HG03520 (cell line): ENCODE results near the gene SPRYD3.
A peak's percentile ranks its signal among the peaks of the same experiment; 100 is the strongest.

Source experiments
- ATAC-seq: cut with Tn5 transposase; IDR thresholded peaks from one replicate; pipeline ENCODE4 v1.9.1; 2021; ENCODE audit warnings: mild to moderate bottlenecking, moderate library complexity; ENCODE audit not compliant: unreplicated experiment

SPRYD3 gene

GRCh38 chr12:53063708-53064612 is 15.2 kb downstream of the SPRYD3 start:
- ATAC-seq = no peak

- ATAC-seq = no peak
Observed at GRCh38 chr12:53062977-53063707, 16.0 kb downstream of the SPRYD3 start.

DNA sequence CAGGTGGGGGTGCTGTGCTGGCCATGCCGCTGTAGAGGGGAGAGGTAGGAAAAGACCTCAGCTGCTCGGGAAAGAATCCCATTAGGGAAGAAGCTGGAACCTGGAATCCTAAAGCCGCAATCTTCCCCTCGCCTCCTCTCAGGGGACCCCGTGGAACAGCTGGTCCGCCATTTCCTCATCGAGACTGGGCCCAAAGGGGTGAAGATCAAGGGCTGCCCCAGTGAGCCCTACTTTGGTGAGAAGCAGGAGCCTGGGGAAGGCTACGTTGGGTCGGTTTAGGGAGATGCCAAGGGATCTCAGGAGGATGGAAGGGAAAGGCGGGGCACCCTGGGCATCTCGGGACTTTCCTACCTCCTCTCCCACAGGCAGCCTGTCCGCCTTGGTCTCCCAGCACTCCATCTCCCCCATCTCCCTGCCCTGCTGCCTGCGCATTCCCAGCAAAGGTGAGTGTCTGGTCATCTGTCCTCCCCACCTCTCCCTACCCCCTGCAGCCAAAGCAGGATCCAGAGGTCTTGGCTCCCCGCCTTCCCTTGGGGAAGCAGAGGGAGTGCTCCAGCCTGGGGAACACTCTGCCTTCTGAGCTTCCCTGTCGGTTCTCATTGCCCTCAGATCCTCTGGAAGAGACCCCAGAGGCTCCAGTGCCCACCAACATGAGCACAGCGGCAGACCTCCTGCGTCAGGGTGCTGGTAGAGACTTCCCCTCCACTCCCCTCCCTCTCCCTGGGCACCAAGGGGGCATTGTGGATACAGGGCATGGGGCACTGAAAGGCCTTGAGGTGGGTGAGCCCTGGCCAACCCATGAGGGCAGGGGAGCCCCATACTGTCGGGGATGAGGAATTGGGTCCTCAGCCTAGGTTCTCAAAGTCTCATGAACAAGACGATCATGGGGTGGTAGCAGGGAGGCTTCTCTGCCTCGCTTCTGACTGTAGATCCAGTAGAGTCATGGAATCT is 16.9 kb downstream of the SPRYD3 start:
- ATAC-seq = no peak

GRCh38 chr12:53061404-53062010 is 17.7 kb downstream of the SPRYD3 start:
- no peak for ATAC-seq

GRCh38 chr12:53060721-53061276 is 18.4 kb downstream of the SPRYD3 start:
- no peak for ATAC-seq

GRCh38 chr12:53060064-53060720 is 19.0 kb downstream of the SPRYD3 start:
- ATAC-seq = no peak

- ATAC-seq = no peak
Observed at GRCh38 chr12:53059434-53060063, 19.6 kb downstream of the SPRYD3 start.

GRCh38 chr12:53058674-53059433 is 20.3 kb downstream of the SPRYD3 start:
- no peak for ATAC-seq

GRCh38 chr12:53057816-53058500 is 21.2 kb downstream of the SPRYD3 start:
- ATAC-seq = no peak

DNA sequence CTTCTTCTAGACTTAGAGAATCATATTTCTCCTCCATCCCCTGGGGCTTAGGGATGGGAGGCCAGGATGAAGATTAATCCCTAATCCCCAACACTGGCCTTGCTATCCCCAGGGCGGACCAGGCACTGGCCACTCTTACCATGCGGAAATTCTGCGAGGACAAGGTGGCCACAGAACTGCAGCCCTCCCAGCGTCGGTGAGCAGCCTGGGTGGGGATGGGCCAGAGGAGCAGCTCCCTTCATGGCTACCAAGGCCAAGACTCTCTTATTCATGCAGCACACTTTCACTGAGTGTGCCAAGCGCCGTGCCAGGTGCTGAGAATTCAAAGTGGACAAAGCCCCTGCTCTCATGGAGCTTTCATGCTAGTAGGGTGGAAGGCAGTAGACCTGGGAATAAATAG is 22.3 kb downstream of the SPRYD3 start:
- ATAC-seq = no peak

DNA sequence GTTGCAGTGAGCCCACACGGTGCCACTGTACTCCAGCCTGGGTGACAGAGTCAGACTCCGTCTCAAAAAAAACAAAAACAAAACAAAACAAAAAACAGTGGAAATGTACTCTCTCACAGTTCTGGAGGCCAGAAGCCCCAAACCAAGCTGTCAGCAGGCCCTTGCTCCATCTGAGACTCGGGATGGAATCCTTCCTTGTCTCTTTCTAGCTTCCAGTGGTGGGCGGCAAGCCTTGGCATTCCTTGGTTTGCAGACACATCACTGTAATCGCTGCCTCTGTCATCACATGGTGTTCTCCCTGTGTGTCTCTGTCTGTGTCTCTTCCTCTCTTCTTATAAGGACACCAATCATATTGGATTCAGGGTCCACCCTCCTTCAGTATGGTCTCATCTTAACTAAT is 22.9 kb downstream of the SPRYD3 start:
- no peak for ATAC-seq

DNA sequence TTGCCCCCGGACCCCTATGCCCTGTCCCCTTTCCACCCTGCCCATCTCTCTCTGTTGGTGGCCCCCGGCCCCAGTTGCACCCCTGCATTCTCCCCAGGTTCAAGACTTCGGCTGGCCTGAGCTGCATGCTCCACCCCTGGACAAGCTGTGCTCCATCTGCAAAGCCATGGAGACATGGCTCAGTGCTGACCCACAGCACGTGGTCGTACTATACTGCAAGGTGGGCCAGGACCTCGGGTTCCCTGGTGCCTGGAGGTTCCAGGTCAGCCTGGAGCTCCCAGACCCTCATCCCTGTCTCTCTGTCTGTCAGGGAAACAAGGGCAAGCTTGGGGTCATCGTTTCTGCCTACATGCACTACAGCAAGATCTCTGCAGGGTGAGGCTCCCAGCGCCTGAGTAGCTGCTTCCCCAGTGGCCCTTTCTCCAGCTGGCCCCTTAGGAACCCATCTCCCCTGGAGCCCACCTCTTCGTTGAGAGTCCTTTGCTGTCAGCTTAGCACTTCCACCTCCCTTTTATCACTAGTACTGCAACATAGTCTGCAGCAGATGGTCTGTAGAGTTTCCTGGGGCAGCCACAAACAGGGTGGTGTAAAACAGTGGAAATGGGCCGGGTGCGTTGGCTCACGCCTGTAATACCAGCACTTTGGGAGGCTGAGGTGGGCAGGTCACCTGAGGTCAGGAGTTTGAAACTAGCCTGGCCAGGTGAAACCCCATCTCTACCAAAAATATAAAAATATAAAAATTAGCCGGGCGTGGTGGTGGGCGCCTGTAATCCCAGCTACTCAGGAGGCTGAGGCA is 23.5 kb downstream of the SPRYD3 start:
- ATAC-seq = no peak

- peak; percentile 91 for ATAC-seq
Observed at GRCh38 chr12:53054112-53054878, 24.9 kb downstream of the SPRYD3 start.

- ATAC-seq = no peak
Observed at GRCh38 chr12:53053218-53054111, 25.7 kb downstream of the SPRYD3 start.

- no peak for ATAC-seq
Observed at GRCh38 chr12:53052419-53053217, 26.6 kb downstream of the SPRYD3 start.
